Measurements from ENCODE around the gene ANKLE1. TPM values are rescaled to one million over a fixed set of nuclear protein-coding genes. Genes with fewer than 3 reads are reported as not detected.

ANKLE1 gene
- total RNA-seq, 1 donor from 2014 or later = 0.57 TPM

GRCh38 chr19:17242431-17243208, 39.1 kb upstream of the ANKLE1 start:
- Mint-ChIP-seq H3K9me3 (ENCODE audit: low read depth) (no peaks in the 10 kb centered on the region), H3K27ac (ENCODE audit: unreplicated experiment) (peak overlapping the region; percentile 61), H3K36me3 (ENCODE audit: low read depth) (peaks cover 4% of the 10 kb centered on the region), H3K27me3 (ENCODE audit: low read depth) (no peaks in the 10 kb centered on the region), H3K4me1 (ENCODE audit: low read depth) (peaks cover 43% of the 10 kb centered on the region), H3K4me3 (ENCODE audit: unreplicated experiment) (peak overlapping the region; percentile 9)
- no peak for DNase-seq (ENCODE audit: low spot score)
- TF ChIP-seq, protein P1, sequence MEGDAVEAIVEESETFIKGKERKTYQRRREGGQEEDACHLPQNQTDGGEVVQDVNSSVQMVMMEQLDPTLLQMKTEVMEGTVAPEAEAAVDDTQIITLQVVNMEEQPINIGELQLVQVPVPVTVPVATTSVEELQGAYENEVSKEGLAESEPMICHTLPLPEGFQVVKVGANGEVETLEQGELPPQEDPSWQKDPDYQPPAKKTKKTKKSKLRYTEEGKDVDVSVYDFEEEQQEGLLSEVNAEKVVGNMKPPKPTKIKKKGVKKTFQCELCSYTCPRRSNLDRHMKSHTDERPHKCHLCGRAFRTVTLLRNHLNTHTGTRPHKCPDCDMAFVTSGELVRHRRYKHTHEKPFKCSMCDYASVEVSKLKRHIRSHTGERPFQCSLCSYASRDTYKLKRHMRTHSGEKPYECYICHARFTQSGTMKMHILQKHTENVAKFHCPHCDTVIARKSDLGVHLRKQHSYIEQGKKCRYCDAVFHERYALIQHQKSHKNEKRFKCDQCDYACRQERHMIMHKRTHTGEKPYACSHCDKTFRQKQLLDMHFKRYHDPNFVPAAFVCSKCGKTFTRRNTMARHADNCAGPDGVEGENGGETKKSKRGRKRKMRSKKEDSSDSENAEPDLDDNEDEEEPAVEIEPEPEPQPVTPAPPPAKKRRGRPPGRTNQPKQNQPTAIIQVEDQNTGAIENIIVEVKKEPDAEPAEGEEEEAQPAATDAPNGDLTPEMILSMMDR (IDR thresholded peaks at IDR 0.05) = no peak

DNA sequence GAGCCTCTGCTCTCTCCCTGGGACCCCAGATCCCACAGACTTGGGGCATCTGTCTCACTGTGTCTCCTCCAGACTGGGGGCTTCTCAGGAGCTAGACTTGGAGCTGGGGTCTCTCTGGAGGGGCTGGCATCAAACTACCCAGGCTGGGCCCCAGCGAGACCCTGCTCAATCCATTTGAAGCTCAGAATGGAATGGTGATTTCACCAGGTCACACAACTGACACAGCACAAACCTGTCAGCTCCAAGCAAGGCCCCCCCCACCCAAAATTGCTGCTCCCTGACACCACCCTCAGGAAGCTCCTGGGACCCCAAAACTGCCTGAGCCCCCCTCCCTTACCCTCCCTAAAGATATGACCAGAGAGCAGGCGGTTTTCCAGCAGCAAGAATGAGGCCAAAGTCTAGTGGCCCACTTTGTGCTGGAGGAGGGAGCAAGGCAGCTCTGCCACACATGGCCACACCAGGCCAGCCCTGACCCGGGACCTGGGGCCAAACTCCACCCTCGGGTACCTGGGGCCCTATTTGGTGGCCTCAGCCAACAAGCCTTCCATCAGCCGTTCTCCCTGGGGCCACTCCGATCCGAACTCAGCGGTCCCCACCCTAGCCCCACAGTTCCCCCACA, 38.4 kb upstream of the ANKLE1 start:
- H3K9me3 Mint-ChIP-seq (ENCODE audit: low read depth) = no peaks in the 10 kb centered on the region
- peak overlapping the region; percentile 63 for H3K27ac Mint-ChIP-seq (ENCODE audit: unreplicated experiment)
- peaks cover 43% of the 10 kb centered on the region for H3K4me1 Mint-ChIP-seq (ENCODE audit: low read depth)
- TF ChIP-seq, protein P1 (IDR thresholded peaks at IDR 0.05) = no peak
- H3K4me3 Mint-ChIP-seq (ENCODE audit: unreplicated experiment) = peak overlapping the region; percentile 90
- H3K27me3 Mint-ChIP-seq (ENCODE audit: low read depth) = no peaks in the 10 kb centered on the region
- H3K36me3 Mint-ChIP-seq (ENCODE audit: low read depth) = no peaks in the 10 kb centered on the region
- DNase-seq (ENCODE audit: low spot score) = no peak

DNA sequence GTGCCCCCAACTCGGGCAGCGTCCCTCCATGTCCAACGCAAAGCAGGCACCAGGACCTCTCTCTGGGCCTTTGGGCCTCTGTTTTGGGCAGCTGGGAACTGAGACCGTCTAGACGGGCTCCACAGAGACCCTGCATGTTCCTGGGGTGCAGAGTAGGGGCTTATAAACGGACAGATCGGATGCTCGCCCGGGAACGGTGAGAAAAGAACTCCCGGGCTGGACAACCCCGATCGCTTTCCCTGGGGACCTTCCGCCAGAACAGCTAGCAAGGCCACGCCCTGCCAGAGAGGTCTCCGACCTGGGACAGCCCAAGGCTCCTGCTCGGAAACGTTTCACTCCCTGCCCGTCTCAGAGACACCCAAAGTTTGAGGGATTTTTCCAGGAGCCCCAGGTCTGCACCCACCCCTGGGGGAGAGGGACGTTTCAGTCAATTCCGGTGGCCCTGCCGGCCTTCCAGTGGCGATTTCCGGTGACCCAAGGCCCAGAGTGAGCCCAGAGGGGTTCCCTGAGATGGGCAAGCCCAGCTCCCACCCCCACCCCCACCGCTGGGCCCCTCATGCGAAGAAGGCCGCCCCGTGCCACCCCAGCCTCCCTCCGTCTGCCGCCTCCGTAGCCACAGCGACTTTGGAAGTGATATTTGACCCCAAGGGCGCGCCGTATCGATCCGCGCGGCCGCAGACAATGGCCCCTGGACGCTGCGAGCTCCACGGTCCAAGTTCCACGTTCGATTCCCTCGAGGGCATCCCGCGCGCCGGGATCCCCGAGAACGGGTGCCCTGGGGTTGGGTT, 37.7 kb upstream of the ANKLE1 start:
- H3K4me3 Mint-ChIP-seq (ENCODE audit: unreplicated experiment) = peak overlapping the region; percentile 90
- H3K9me3 Mint-ChIP-seq (ENCODE audit: low read depth) = no peaks in the 10 kb centered on the region
- H3K27me3 Mint-ChIP-seq (ENCODE audit: low read depth) = no peaks in the 10 kb centered on the region
- no peaks in the 10 kb centered on the region for H3K36me3 Mint-ChIP-seq (ENCODE audit: low read depth)
- H3K27ac Mint-ChIP-seq (ENCODE audit: unreplicated experiment) = peak overlapping the region; percentile 63
- DNase-seq (ENCODE audit: low spot score) = no peak
- H3K4me1 Mint-ChIP-seq (ENCODE audit: low read depth) = peaks cover 48% of the 10 kb centered on the region
- TF ChIP-seq, protein P1 (IDR thresholded peaks at IDR 0.05) = no peak

GRCh38 chr19:17244618-17245534, 36.8 kb upstream of the ANKLE1 start:
- Mint-ChIP-seq H3K36me3 (ENCODE audit: low read depth) (no peaks in the 10 kb centered on the region), H3K4me3 (ENCODE audit: unreplicated experiment) (peak overlapping the region; percentile 90), H3K27ac (ENCODE audit: unreplicated experiment) (peak overlapping the region; percentile 63), H3K9me3 (ENCODE audit: low read depth) (no peaks in the 10 kb centered on the region), H3K27me3 (ENCODE audit: low read depth) (no peaks in the 10 kb centered on the region), H3K4me1 (ENCODE audit: low read depth) (peaks cover 53% of the 10 kb centered on the region)
- TF ChIP-seq, protein P1 (IDR thresholded peaks at IDR 0.05) = no peak
- DNase-seq (ENCODE audit: low spot score) = no peak

Data from chondrocyte (in vitro differentiated cells).